Heart right ventricle (tissue), 16 donors: ENCODE measurements around the gene MBTPS1. TPM values are rescaled to one million over a fixed set of nuclear protein-coding genes. Genes with fewer than 3 reads are reported as not detected.
A peak's percentile ranks its signal among the peaks of the same experiment; 100 is the strongest.

Experiments used
- ATAC-seq, 8 donors: fragments of 200-7000 bp; cut with Tn5 transposase; one replicate each; pipeline ENCODE4 v1.9.1; 2020; ENCODE audit warnings: mild to moderate bottlenecking in 8 of 8, moderate library complexity in 8 of 8, moderate number of reproducible peaks in 1 of 8
- DNase-seq, 2 donors: peaks; one replicate each; pipeline ENCODE4 v3.0.0-alpha.2; 2020
- H3K27ac ChIP-seq, 10 donors: fragments of 200-600 bp; sonication (generic) in 2 of 10; one replicate each; pipeline versions ENCODE4 v1.5.0 to v1.8.0; 2020 to 2022; ENCODE audit warnings: mild to moderate bottlenecking in 3 of 10
- H3K27me3 ChIP-seq, 7 donors: fragments of 200-600 bp; one replicate each; pipeline ENCODE4 v1.8.0; 2021 to 2022; ENCODE audit warnings: mild to moderate bottlenecking in 2 of 7
- H3K36me3 ChIP-seq, 9 donors: fragments of 200-600 bp; sonication (generic) in 1 of 9; one replicate each; pipeline versions ENCODE4 v1.5.0 to v1.8.0; 2020 to 2022; ENCODE audit warnings: mild to moderate bottlenecking in 2 of 9
- H3K4me1 ChIP-seq, 9 donors: fragments of 200-600 bp; sonication (generic) in 1 of 9; one replicate each; pipeline versions ENCODE4 v1.5.0 to v1.8.0; 2020 to 2022; ENCODE audit warnings: mild to moderate bottlenecking in 4 of 9
- H3K4me3 ChIP-seq, 10 donors: fragments of 200-600 bp; sonication (generic) in 2 of 10; one replicate each; pipeline versions ENCODE4 v1.5.0 to v1.8.0; 2020 to 2022; ENCODE audit warnings: mild to moderate bottlenecking in 7 of 10, moderate library complexity in 2 of 10
- H3K9me3 ChIP-seq, 11 donors: fragments of 200-600 bp in 10 of 11; sonication (generic) in 2 of 11; one replicate each; pipeline versions ENCODE4 v1.5.0 to v1.8.0; 2013 to 2022; ENCODE audit warnings: mild to moderate bottlenecking in 2 of 11, control low read depth in 1 of 11, moderate library complexity in 1 of 11
- CTCF ChIP-seq, 9 donors: fragments of 200-600 bp; sonication (generic) in 2 of 9; IDR thresholded peaks; one replicate each; pipeline versions ENCODE4 v1.5.0 to v1.8.0; 2021 to 2022; ENCODE audit warnings: antibody characterized with exemption in 9 of 9, mild to moderate bottlenecking in 5 of 9, moderate library complexity in 1 of 9
- WGBS, 2 donors: extraction: QIAGEN DNeasy Blood & Tissue Kit; methylation state at CpG; one replicate each; pipeline ENCODE4 v1.1.7; 2013; ENCODE audit warnings: inconsistent platforms in 1 of 2; 5-methylcytosine and 5-hydroxymethylcytosine counted together
- intact Hi-C, 10 donors: fragments of 100-400 bp; cut with DNase I; formaldehyde crosslinking; loops; one replicate each; pipeline versions ENCODE4 v1.11.1 to v1.14.2; 2022
- polyA plus RNA-seq, 2 donors: library from polyadenylated mRNA; stranded (reverse); fragments of 200-250 nt; gene quantifications; one replicate each; pipeline ENCODE4 v1.2.3, GENCODE V29; 2013
- total RNA-seq, 10 donors: library from RNA; stranded (reverse); fragmentation: NEBNext Ultra II Directional in 3 of 10; extraction: Animal tissue kit (Norgen Biotek cat#: 25700) in 3 of 10; gene quantifications; one replicate each; pipeline versions ENCODE4 v1.2.1 to v1.2.4, GENCODE V29; 2021 to 2023
- donor health status: Arrhythmogenic right ventricular cardiomyopathy.
- donor health status: ischemic (EF 13 %, LVEDD 7.1; RV severe dilation, severe dysfunction).
- donor health status: healthy with polysubstance abuse.
- donor health status: DM: no; HTN: yes; CAD: no.
- donor health status: DM: no; HTN: no; CAD: no.
- donor health status: ischemic (EF 25% LVEDD 6.9; RV normal size, moderate dysfunction).
- donor health status: ischemic (EF 25% LVEDD 5.7; RV mildly dilated, moderate dysfunction).
- donor health status: healthy.
- donor health status: DM: yes; HTN: yes; CAD: no.
- donor health status: Ischemic cardiomyopathy.
- donor health status: ischemic (EF 35%, LVEDD 5.7; RV mildly dilated, moderate dysfunction).
- donor health status: nonischemic (EF 11% LVEDD 7.7; RV severe dilation, severe dysfunction).
- donor health status: DM: yes; HTN: yes; CAD: no.
- donor health status: PGD.
- donor health status: ischemic (EF 29% LVEDD 5.4; RV normal size, mild dysfunction).
- donor health status: nonischemic (EF 23%, LVEDD 6.1; RV moderate dilation, normal function).

The MBTPS1 gene
- total and polyA plus RNA-seq, 12 donors = 41.4 to 122 (median 66.0) TPM

GRCh38 chr16:84049403-84050060 lies 67.2 kb downstream of the MBTPS1 start:
- Histone ChIP-seq H3K36me3 (peaks cover 0 to 54% (median 22%) of the 10 kb centered on the region in 9 donors), H3K4me3 (no peak overlapping the region), H3K4me1 (peaks cover 0 to 5% (median 0%) of the 10 kb centered on the region in 9 donors), H3K27ac (no peak overlapping the region), H3K27me3 (peaks cover 0 to 7% (median 0%) of the 10 kb centered on the region in 7 donors), H3K9me3 (no peaks in the 10 kb centered on the region)
- DNase-seq = no peak
- intact Hi-C loops = loop anchor here in 1 of 10 donors (10.0 kb wide), 2 partner anchors 75 to 225 kb away; no protein-coding TSS in a partner anchor
- WGBS, 2 donors = 81 to 85% methylated on average over 13 of the region's 13 CpGs
- peak in 1 of 8 donors; percentile 15 for ATAC-seq
- TF ChIP-seq CTCF (IDR thresholded peaks at IDR 0.05) = no peak

- ATAC-seq = no peak
- H3K27ac ChIP-seq = no peak overlapping the region
- DNase-seq = no peak
These were observed 67.9 kb downstream of the MBTPS1 start for GRCh38 chr16:84048871-84049270.

GRCh38 chr16:84048270-84048669 lies 68.5 kb downstream of the MBTPS1 start:
- no peak overlapping the region for H3K4me3 ChIP-seq
- H3K27me3 ChIP-seq = peaks cover 0 to 20% (median 0%) of the 10 kb centered on the region in 7 donors
- DNase-seq = no peak
- intact Hi-C loops = loop anchor here in 1 of 10 donors (10.0 kb wide), 2 partner anchors 73 to 223 kb away; no protein-coding TSS in a partner anchor
- H3K27ac ChIP-seq = no peak overlapping the region
- WGBS, 2 donors = 83 to 87% methylated on average over 7 of the region's 7 CpGs
- H3K4me1 ChIP-seq = peaks cover 0 to 12% (median 5%) of the 10 kb centered on the region in 9 donors
- H3K36me3 ChIP-seq = peaks cover 0 to 42% (median 9%) of the 10 kb centered on the region in 9 donors
- ATAC-seq = no peak
- no peak for TF ChIP-seq CTCF (IDR thresholded peaks at IDR 0.05)
- no peaks in the 10 kb centered on the region for H3K9me3 ChIP-seq

More at GRCh38 chr16:84048871-84049270, 67.9 kb downstream of the MBTPS1 start:
- 94 to 95% methylated on average over 13 of the region's 13 CpGs for WGBS, 2 donors
- intact Hi-C loops = loop anchor here in 1 of 10 donors (10.0 kb wide), 2 partner anchors 74 to 224 kb away; no protein-coding TSS in a partner anchor
- H3K36me3 ChIP-seq = peaks cover 0 to 48% (median 15%) of the 10 kb centered on the region in 9 donors
- no peaks in the 10 kb centered on the region for H3K9me3 ChIP-seq
- H3K4me3 ChIP-seq = no peak overlapping the region
- no peak for TF ChIP-seq CTCF (IDR thresholded peaks at IDR 0.05)
- peaks cover 0 to 6% (median 3%) of the 10 kb centered on the region in 9 donors for H3K4me1 ChIP-seq
- peaks cover 0 to 14% (median 0%) of the 10 kb centered on the region in 7 donors for H3K27me3 ChIP-seq

GRCh38 chr16:84047626-84048025 lies 69.1 kb downstream of the MBTPS1 start:
- DNase-seq = no peak
- no peak for TF ChIP-seq CTCF (IDR thresholded peaks at IDR 0.05)
- intact Hi-C loops = loop anchor here in 1 of 10 donors (10.0 kb wide), 2 partner anchors 73 to 223 kb away; no protein-coding TSS in a partner anchor
- no peak overlapping the region for H3K27ac ChIP-seq
- no peaks in the 10 kb centered on the region for H3K9me3 ChIP-seq
- no peak overlapping the region for H3K4me3 ChIP-seq
- 84 to 90% methylated on average over 6 of the region's 6 CpGs for WGBS, 2 donors
- H3K4me1 ChIP-seq = peaks cover 0 to 16% (median 6%) of the 10 kb centered on the region in 9 donors
- no peak for ATAC-seq
- peaks cover 0 to 35% (median 5%) of the 10 kb centered on the region in 9 donors for H3K36me3 ChIP-seq
- peaks cover 0 to 26% (median 4%) of the 10 kb centered on the region in 7 donors for H3K27me3 ChIP-seq
